HepG2 (cell line): Measurements from ENCODE around the gene OARD1. TPM values are rescaled to one million over a fixed set of nuclear protein-coding genes. Genes with fewer than 3 reads are reported as not detected.

Experiments used
- CBFB ChIP-seq: sonication (generic); formaldehyde crosslinking; IDR thresholded peaks from 2 replicates; pipeline ENCODE4 v1.4.0; 2020; ENCODE audit warnings: missing genetic modification reagents
- ERF ChIP-seq: IDR thresholded peaks from 2 replicates; pipeline ENCODE4 v1.6.1; 2018; ENCODE audit warnings: missing biosample characterization, missing genetic modification reagents
- FOXK2 ChIP-seq: fragments of 450-650 bp; IDR thresholded peaks from 2 replicates; pipeline ENCODE4 v1.6.1; 2016
- KDM5B ChIP-seq: sonication (generic); formaldehyde crosslinking; IDR thresholded peaks from 2 replicates; pipeline ENCODE4 v1.4.0; 2020; ENCODE audit warnings: missing genetic modification reagents, mild to moderate bottlenecking, borderline replicate concordance
- NPAS2 ChIP-seq: sonication (generic); formaldehyde crosslinking; IDR thresholded peaks from 2 replicates; pipeline ENCODE4 v1.8.0; 2022; ENCODE audit warnings: mild to moderate bottlenecking, missing genetic modification reagents, borderline replicate concordance
- POLR2AphosphoS2 ChIP-seq: IDR thresholded peaks from 2 replicates; pipeline ENCODE4 v1.6.1; 2011; ENCODE audit warnings: low read depth, low read length, improper control_type of control experiment
- PRMT3 ChIP-seq: sonication (generic); formaldehyde crosslinking; IDR thresholded peaks from 2 replicates; pipeline ENCODE4 v1.8.1; 2022; ENCODE audit warnings: low read depth, mild to moderate bottlenecking, moderate library complexity, missing genetic modification reagents, borderline replicate concordance
- RARG ChIP-seq: sonication (generic); formaldehyde crosslinking; IDR thresholded peaks from 2 replicates; pipeline ENCODE4 v1.4.0; 2020; ENCODE audit warnings: low read depth, mild to moderate bottlenecking, missing genetic modification reagents
- SRSF1 ChIP-seq: fragments of 200-400 bp; formaldehyde crosslinking; optimal IDR thresholded peaks from 2 replicates; pipeline ENCODE3; 2017; ENCODE audit warnings: mild to moderate bottlenecking, low read depth, low read length, moderate library complexity
- ZMYM3 ChIP-seq: sonication (generic); formaldehyde crosslinking; IDR thresholded peaks from 2 replicates; pipeline ENCODE4 v1.5.1; 2020; ENCODE audit warnings: mild to moderate bottlenecking, missing genetic modification reagents
- ZMYM4 ChIP-seq: sonication (generic); formaldehyde crosslinking; IDR thresholded peaks from 2 replicates; pipeline ENCODE4 v1.8.1; 2023; ENCODE audit warnings: mild to moderate bottlenecking, missing genetic modification reagents
- ZNF232 ChIP-seq: sonication (generic); formaldehyde crosslinking; IDR thresholded peaks from 2 replicates; pipeline ENCODE4 v1.4.0; 2020; ENCODE audit warnings: missing genetic modification reagents, borderline replicate concordance
- ZNF292 ChIP-seq: sonication (generic); formaldehyde crosslinking; IDR thresholded peaks from 2 replicates; pipeline ENCODE4 v1.8.1; 2022; ENCODE audit warnings: mild to moderate bottlenecking, low read depth, missing genetic modification reagents, borderline replicate concordance
- ZNF484 ChIP-seq: sonication (generic); formaldehyde crosslinking; IDR thresholded peaks from 2 replicates; pipeline ENCODE4 v1.5.1; 2020; ENCODE audit warnings: mild to moderate bottlenecking, low read depth, missing genetic modification reagents, borderline replicate concordance
- ZNF546 ChIP-seq: sonication (generic); formaldehyde crosslinking; conservative IDR thresholded peaks from 2 replicates; pipeline ENCODE4 v1.8.1; 2023; ENCODE audit warnings: mild to moderate bottlenecking, missing genetic modification reagents
- ZNF552 ChIP-seq: sonication (generic); formaldehyde crosslinking; IDR thresholded peaks from 2 replicates; pipeline ENCODE4 v1.9.0; 2022; ENCODE audit warnings: missing genetic modification reagents, mild to moderate bottlenecking, borderline replicate concordance
- ZNF678 ChIP-seq: sonication (generic); formaldehyde crosslinking; IDR thresholded peaks from 2 replicates; pipeline ENCODE4 v1.4.0; 2020; ENCODE audit warnings: mild to moderate bottlenecking, missing genetic modification reagents
- ZNF777 ChIP-seq: sonication (generic); formaldehyde crosslinking; IDR thresholded peaks from 2 replicates; pipeline ENCODE4 v1.4.0; 2020; ENCODE audit warnings: missing genetic modification reagents
- ZNF878 ChIP-seq: sonication (generic); formaldehyde crosslinking; IDR thresholded peaks from 2 replicates; pipeline ENCODE4 v1.8.1; 2023; ENCODE audit warnings: mild to moderate bottlenecking, missing genetic modification reagents, moderate library complexity
- polyA plus RNA-seq, 8 experiments: library from polyadenylated mRNA; depleted of rRNA in 3 of 8; stranded (reverse) in 7 of 8; unstranded in 1 of 8; fragments of >200 nt; fragmentation: Illumina TruSeq in 4 of 8; extraction: Trizol in 4 of 8; gene quantifications; 2 replicates each; pipeline versions ENCODE4 v1.2.1 to v1.2.3, GENCODE V29; 2011 to 2016; ENCODE audit warnings: low read depth in 4 of 8, missing spikeins in 1 of 8, mixed read lengths in 1 of 8; ENCODE audit not compliant: insufficient read depth in 1 of 8
- total RNA-seq, 5 experiments: library from RNA; depleted of rRNA; stranded (reverse); fragments of >200 nt; fragmentation: Illumina TruSeq; extraction: Trizol; gene quantifications; 2 replicates each; pipeline ENCODE4 v1.2.3, GENCODE V29; 2016; ENCODE audit warnings: low read depth in 1 of 5
- TF ChIP-seq, protein P1 (sequence below): sonication (generic); formaldehyde crosslinking; IDR thresholded peaks from 2 replicates; pipeline ENCODE4 v1.9.0; 2021; ENCODE audit warnings: missing genetic modification reagents, mild to moderate bottlenecking, borderline replicate concordance
- TF ChIP-seq, protein P2 (sequence below): sonication (generic); formaldehyde crosslinking; conservative IDR thresholded peaks from 2 replicates; pipeline ENCODE4 v1.5.0; 2020; ENCODE audit warnings: missing genetic modification reagents
- TF ChIP-seq, protein P3 (sequence below): sonication (generic); formaldehyde crosslinking; IDR thresholded peaks from 2 replicates; pipeline ENCODE4 v1.5.0; 2020; ENCODE audit warnings: mild to moderate bottlenecking, missing genetic modification reagents
- TF ChIP-seq, protein P4 (sequence below): sonication (generic); formaldehyde crosslinking; IDR thresholded peaks from 2 replicates; pipeline ENCODE4 v1.9.0; 2022; ENCODE audit warnings: low read depth, missing genetic modification reagents

The OARD1 gene
- total and polyA plus RNA-seq, 2 of the 13 experiments (the other 11 are each of a cell fraction or from before 2014, with no cell fraction given): 18.4 to 49.0 TPM

DNA sequence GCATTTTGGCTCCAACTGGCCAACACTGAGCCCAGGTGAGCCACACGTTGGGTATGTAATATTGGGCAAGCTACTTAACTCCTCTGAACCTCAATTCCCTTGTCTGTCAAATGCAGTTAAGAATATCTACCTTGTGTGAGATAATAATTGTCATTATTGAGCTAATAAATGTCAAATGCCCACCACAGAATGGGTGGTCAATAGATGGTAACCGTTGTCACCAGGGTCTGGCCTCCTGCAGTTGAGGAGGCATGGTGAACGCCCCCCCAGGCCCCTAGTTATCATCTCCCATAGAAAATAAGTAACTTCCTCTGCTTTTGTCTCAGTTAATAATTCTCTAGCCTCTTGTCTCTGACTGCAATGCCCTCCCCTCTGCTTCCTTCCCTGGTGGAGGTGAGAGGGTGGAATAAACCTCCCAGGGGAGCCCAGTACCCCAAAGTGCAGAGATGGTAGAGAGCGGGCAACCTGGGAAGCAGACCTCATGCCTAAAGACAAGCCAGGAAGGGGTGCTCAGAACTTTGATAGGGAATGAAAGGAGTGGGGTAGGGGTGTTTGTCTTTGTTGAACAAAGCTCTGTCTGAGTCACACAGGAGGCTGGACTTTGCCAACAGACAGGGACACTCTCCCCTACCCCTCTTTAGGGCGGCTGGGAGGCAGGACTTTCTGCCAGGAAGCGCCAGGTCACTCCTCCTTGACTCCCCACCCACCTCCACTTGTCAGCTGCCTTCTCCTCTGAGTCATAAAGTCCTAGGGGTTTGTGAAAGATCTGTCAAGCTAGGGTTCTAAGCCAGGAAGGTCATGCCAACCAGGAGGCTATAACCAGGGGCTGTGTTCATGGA is 31.8 kb downstream of the OARD1 start (continued):
- TF ChIP-seq, protein P1, sequence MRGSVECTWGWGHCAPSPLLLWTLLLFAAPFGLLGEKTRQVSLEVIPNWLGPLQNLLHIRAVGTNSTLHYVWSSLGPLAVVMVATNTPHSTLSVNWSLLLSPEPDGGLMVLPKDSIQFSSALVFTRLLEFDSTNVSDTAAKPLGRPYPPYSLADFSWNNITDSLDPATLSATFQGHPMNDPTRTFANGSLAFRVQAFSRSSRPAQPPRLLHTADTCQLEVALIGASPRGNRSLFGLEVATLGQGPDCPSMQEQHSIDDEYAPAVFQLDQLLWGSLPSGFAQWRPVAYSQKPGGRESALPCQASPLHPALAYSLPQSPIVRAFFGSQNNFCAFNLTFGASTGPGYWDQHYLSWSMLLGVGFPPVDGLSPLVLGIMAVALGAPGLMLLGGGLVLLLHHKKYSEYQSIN: no peak
- TF ChIP-seq, protein P2, sequence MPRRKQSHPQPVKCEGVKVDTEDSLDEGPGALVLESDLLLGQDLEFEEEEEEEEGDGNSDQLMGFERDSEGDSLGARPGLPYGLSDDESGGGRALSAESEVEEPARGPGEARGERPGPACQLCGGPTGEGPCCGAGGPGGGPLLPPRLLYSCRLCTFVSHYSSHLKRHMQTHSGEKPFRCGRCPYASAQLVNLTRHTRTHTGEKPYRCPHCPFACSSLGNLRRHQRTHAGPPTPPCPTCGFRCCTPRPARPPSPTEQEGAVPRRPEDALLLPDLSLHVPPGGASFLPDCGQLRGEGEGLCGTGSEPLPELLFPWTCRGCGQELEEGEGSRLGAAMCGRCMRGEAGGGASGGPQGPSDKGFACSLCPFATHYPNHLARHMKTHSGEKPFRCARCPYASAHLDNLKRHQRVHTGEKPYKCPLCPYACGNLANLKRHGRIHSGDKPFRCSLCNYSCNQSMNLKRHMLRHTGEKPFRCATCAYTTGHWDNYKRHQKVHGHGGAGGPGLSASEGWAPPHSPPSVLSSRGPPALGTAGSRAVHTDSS: no peak
- TF ChIP-seq ZNF777 (CRISPR knock-in tag) (0 out of 2 replicates have a peak, but pooled peaks have one; percentile 37), PRMT3 (CRISPR knock-in tag) (no peak), NPAS2 (CRISPR knock-in tag) (no peak), FOXK2 (no peak), ZNF232 (CRISPR knock-in tag) (0 out of 2 replicates have a peak, but pooled peaks have one; percentile 55), ZNF552 (no peak), ZNF878 (CRISPR knock-in tag) (peak; percentile 70; the same call in 1 of the 2 replicates), ZNF678 (CRISPR knock-in tag) (no peak), ZNF484 (no peak), SRSF1 (no peak), ZNF546 (CRISPR knock-in tag) (no peak), ZMYM3 (peak; percentile 21), KDM5B (no peak), ZNF292 (CRISPR knock-in tag) (peak; percentile 85; the same call in 1 of the 2 replicates), ZMYM4 (CRISPR knock-in tag) (peak; percentile 77), ERF (peak; percentile 89), POLR2AphosphoS2 (no peak), RARG (CRISPR knock-in tag) (no peak), CBFB (no peak)
- TF ChIP-seq, protein P3, sequence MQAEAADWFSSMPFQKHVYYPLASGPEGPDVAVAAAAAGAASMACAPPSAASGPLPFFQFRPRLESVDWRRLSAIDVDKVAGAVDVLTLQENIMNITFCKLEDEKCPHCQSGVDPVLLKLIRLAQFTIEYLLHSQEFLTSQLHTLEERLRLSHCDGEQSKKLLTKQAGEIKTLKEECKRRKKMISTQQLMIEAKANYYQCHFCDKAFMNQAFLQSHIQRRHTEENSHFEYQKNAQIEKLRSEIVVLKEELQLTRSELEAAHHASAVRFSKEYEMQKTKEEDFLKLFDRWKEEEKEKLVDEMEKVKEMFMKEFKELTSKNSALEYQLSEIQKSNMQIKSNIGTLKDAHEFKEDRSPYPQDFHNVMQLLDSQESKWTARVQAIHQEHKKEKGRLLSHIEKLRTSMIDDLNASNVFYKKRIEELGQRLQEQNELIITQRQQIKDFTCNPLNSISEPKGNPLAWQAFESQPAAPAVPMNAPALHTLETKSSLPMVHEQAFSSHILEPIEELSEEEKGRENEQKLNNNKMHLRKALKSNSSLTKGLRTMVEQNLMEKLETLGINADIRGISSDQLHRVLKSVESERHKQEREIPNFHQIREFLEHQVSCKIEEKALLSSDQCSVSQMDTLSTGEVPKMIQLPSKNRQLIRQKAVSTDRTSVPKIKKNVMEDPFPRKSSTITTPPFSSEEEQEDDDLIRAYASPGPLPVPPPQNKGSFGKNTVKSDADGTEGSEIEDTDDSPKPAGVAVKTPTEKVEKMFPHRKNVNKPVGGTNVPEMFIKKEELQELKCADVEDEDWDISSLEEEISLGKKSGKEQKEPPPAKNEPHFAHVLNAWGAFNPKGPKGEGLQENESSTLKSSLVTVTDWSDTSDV (CRISPR knock-in tag): no peak
- TF ChIP-seq, protein P4, sequence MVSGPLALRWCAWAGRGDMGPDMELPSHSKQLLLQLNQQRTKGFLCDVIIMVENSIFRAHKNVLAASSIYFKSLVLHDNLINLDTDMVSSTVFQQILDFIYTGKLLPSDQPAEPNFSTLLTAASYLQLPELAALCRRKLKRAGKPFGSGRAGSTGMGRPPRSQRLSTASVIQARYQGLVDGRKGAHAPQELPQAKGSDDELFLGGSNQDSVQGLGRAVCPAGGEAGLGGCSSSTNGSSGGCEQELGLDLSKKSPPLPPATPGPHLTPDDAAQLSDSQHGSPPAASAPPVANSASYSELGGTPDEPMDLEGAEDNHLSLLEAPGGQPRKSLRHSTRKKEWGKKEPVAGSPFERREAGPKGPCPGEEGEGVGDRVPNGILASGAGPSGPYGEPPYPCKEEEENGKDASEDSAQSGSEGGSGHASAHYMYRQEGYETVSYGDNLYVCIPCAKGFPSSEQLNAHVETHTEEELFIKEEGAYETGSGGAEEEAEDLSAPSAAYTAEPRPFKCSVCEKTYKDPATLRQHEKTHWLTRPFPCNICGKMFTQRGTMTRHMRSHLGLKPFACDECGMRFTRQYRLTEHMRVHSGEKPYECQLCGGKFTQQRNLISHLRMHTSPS (CRISPR knock-in tag): peak; percentile 92; the same call in 1 of the 2 replicates
